ENCODE data around the gene GJC2. TPM values are rescaled to one million over a fixed set of nuclear protein-coding genes. Genes with fewer than 3 reads are reported as not detected.

The GJC2 gene
- total RNA-seq, 1 donor from 2014 or later: 1.2 TPM

GRCh38 chr1:228114827-228115226, 34.9 kb upstream of the GJC2 start:
- DNase-seq: no peak

GRCh38 chr1:228117335-228117734, 32.4 kb upstream of the GJC2 start:
- DNase-seq: no peak

GRCh38 chr1:228118040-228118439, 31.7 kb upstream of the GJC2 start:
- no peak for DNase-seq

DNA sequence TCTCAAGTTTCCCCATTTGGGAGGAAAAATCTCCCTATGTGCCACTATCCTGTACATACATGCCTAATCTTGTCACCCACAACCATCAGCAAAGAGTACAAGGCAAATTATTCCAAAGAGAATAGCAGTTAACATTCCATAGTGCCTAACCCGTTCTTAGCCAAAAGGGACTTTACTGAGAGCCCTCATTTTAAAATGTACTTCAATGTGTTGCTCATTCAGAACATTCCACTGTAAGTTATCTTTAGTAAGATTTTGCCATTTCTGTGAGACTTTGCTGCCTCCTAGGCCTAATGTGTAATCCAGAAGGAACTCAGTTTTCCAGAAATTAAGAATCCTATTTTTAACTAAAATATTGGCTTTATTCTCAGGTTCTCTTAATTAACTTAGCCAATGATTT, 29.4 kb upstream of the GJC2 start:
- DNase-seq: no peak

- no peak for DNase-seq
Observed at GRCh38 chr1:228120857-228121489, 28.8 kb upstream of the GJC2 start.

- DNase-seq: no peak
Observed at GRCh38 chr1:228122921-228123441, 26.7 kb upstream of the GJC2 start.

- DNase-seq: no peak
Observed at GRCh38 chr1:228123505-228123904, 26.2 kb upstream of the GJC2 start.

- no peak for DNase-seq
Observed at GRCh38 chr1:228125185-228125584, 24.5 kb upstream of the GJC2 start.

DNA sequence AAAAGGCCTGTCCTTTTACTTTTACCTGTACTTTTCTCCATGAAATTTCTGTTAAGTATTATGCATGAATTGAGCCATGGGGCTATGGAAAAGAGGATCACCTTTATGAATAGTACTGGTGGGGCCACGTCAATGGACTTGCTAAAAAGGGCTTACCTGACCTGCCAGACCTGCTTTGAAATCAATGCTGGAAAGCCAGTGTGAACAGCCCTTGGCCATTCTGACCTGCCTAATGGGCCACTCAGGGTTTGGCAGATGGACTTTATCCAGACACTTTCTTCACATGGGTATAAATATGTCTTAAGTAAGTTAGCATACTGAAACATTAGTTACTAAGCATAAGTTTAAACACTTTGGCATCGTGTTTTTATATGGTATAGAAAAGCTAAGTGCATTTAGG, 18.0 kb upstream of the GJC2 start:
- DNase-seq: no peak

- DNase-seq: no peak
Observed at GRCh38 chr1:228134591-228134990, 15.1 kb upstream of the GJC2 start.

GRCh38 chr1:228136901-228137300, 12.8 kb upstream of the GJC2 start:
- DNase-seq: no peak

- no peak for DNase-seq
Observed at GRCh38 chr1:228139406-228139930, 10.3 kb upstream of the GJC2 start.

DNA sequence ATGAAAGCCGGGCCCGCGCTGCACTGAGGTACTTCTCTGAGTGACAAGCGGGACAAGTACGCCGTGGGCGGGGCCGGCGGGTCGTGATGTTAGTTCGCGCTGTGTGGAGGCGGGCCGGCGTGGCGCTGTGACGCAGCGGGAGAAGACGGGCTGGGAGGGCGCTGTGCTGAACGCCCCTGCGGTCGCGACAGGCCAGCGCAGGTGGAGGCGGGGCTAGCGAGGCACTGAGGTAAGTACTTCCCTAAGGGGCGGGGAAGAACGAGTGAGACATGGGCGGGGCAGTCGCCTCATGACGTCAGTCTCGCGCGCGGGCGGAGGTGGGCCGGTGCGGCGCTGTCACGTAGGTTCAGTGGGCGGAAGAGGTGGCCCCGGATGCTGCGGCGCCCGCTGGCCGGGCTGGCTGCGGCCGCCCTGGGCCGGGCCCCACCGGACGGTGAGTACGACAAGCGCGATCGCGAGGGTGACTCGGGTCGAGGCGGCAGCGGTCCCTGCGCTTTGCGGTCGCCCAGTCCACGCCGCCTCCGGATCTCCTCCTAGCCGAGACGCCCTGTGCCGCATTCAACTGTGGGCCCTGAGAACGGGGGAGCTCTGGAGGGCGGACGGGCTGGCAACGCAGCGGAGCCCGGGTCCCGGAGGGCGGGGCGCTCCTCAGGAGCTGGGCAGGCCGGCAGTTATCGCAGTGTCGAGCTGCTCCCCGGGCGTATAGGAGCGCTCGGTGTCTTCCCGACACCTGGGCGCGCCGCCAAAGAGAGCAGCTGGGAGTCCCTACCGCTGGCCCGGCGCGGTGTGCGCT, 9.6 kb upstream of the GJC2 start, which contains the start of gene GUK1:
Gene GUK1 (plus strand): TSS at position 349 of the 793 bp plus-strand sequence. CDS start 24 bp downstream, at position 373.
- DNase-seq: peak; percentile 97

DNA sequence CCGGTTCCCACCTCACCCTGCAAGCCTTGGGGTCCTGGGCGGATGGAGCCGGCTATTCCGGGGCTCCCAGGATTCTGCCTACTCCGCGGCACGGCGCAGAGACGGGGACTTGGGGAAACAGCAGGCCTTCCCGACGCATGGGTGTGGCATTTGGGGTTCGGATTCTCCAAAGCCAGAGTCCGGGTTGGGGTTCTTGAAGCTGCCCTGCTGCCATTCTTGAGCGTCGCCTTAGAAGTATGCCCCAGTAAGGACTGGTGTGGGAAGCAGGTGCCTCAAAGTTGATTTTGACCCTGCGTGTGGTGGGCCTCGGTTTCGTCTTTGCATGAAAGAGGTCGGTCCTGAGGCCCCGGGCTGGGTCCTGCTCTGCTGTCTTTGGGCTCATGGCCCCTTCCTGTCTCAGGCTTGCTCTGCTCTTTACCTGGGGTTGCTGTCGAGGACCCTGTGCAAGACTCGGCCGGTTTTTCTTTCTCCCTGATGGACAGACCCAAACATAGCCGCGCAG, 9.0 kb upstream of the GJC2 start:
- DNase-seq: no peak

DNA sequence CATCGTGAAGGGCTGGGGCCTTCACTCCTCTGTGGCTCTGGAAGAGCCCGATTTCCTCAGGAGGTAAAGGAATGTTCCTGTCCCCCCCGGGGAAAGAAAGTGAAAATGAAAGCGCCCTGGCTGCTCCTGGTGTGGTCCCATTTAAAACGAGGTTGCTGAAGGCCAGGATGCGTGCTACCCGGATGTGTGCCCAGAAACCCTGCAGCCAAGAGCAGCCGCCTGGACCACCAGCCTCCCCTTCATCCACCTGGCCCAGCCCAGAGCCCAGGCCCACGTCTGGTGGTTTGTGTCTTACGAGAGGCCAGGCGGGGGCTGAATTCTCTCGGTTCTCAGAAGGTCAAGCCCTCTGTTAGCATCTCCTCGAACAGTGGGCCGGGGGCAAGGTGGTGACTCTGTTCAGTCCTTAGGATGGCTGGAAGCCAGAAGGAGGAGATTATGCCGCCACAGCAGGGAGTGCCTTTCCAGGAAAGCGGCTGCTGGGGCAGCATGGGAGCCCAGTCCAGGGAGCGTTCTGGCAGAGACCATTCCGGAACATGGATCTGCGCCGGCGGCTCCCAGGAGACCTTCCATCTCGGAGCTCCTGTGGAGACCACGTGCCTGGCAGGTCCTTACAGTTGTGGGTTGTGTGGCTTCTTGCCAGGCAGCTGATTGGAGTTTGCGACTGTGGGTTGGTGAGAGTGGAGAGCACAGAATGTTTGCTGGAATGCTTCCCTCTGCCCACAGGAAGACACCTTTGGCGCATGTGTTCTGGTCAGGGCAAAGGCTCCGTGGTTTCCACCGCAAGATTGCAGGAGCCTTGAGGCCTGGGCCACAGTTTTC, 8.3 kb upstream of the GJC2 start:
- no peak for DNase-seq

DNA sequence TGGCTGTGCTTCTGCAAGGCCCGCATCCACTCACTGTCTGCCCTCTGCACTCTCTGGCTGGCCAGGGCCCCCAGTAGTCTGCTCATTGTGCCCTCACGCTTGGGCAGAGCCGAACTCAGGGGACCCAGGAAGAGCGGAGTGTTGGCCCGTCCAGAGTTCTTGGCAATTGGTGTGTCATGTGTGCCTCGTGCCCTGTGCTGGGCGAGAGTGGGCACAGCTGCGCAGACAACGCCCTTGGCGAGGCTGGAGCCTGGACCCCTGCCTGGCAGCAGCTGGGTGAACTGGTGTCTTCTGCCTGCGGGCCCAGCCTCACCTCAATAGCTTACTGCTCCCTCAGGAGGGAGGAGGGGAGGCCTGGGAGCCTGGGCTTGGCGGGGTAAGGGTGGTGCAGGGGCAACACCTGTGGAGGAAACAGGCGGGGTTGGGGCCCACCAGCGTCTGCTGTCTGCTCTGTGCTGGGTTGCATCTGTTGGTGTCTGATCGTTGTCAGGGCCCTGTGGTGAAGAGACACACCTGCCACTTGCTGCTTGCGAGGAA, 7.5 kb upstream of the GJC2 start:
- DNase-seq: no peak

DNA sequence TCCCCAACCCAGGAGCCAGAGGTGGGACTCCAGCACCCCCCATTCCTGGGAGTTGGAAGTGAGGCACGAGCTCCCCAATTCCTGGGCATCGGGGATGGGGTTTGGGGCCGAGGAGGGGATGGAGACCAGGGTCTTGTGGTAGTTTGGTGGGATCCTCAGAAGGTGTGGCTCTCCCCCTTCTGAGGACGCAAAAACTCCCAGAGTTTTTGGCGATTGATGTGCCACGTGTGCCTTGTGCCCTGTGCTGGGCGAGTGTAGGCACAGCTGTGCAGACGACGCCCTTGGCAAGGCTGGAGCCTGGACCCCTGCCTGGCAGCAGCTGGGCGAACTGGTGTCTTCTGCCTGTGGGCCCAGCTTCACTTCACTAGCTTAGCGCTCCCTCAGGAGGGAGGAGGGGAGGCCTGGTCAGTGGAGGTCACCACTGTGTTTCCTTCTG, 7.0 kb upstream of the GJC2 start:
- no peak for DNase-seq

DNA sequence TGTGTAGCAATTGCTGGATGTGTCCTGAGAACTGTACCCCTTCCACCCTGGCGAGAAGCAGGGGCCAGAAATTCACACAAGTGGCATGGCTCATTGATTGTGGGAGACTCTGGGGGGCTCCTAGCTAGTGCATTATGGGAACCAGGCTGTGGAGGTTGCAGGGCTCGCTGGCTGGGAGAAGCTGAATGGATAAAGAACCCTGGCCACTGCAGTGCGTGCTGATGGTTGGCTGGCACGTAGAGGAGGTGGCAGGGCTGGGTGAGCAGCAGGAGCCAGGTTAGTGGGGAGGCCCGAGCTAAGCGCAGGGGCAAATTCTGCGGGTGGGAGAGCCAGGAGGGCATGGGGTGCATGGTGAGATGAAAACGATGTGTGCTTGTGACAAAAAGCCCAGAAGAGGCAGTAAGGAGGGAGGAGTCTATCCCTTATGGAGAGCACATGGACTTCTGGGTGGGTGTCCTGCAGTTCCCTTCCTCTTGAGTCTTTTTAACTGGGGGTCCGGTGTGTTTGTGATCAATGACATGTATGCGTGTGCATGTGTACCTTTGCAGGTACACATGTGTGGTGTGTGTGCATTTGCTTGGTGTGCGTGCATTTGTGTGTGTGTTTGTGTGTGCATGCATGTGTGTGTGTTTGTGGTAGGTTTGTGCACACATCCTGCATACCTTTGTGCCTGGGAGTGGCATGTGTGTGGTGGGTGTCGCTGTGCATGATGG, 6.1 kb upstream of the GJC2 start:
- DNase-seq: no peak

GRCh38 chr1:228144193-228144992, 5.3 kb upstream of the GJC2 start:
- no peak for DNase-seq

DNA sequence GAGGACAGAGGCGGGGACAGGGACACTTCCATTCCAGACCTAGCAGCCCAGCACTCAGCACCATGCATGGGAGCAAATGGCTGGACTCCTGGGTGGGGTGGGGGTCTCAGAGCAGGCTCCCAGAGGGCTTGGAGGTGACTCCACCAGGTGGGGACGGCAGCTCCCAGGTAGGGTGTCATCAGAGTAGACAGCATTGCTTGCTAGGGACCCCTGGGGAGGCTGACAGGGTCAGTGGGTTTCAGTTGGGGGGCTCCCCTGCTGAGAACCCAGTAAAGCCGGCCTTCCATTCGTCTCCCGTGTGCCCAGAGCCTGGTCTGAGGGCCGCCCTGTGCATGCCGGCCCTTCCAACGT, 4.8 kb upstream of the GJC2 start:
- no peak for DNase-seq

All from skin of body (tissue), 2 donors.